GOT3 (cell line): ENCODE measurements around the gene LONP1.

Source experiments
- DNase-seq: peaks from one replicate; lab custom pipeline; 2025; ENCODE audit warnings: mixed read lengths; lab: John Stamatoyannopoulos, UW

LONP1 gene

DNA sequence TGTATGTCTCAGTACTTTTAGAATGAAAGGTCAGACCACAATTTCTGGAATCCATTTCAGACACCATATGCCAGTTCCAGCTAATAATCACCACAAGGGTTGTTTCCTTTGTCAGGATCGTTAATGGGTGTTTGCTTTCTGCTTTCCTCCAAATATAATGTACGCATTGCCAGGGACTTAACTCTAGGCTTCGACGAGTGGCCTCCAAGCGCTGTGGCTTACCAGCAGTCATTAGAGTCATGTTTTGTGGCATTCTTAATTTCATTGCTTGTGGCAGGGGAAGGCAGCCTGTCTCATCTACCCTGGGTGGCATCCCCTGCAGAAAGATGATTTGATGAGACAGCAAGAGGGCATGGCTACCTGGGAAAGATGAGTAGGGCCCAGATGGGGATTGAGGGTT, 74.5 kb downstream of the LONP1 start:
- DNase-seq = no peak

DNA sequence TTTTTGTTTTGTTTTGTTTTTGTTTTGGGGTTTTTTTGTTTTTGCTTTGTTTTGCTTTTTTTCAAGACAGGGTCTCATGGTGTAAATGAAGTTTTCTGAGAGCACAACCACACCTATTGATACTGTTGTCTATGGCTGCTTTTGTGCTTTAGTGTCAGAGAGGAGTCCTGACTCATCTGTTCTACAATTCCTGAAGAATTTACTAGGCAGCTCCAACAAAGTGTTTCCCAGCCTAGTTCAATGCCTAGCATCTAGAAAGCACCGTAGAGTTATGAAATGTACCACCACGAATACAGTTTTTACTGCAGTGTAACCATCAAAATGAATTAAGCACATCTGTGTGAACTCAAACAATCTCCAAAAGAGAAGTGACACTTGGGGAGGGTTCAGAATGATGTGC, 75.9 kb downstream of the LONP1 start:
- no peak for DNase-seq

DNA sequence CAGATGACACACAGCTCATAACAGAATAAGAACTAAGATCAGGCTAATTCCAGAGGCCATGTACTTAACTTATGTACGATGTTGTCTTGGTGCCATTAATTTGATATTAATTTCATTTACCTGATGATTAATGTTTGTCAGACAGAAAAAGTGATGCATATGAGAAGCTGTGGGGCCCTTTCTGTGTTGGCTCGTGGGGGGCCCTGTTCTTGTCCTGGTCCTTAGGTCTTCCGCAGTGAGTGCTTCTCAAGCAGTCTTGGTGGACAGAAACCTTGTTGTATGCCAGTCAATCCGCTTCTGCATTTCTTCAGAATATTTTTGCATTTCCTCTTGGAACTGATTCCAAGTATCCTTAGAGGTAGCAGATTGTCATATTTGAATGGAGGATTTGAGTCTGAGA, 76.9 kb downstream of the LONP1 start:
- no peak for DNase-seq

DNA sequence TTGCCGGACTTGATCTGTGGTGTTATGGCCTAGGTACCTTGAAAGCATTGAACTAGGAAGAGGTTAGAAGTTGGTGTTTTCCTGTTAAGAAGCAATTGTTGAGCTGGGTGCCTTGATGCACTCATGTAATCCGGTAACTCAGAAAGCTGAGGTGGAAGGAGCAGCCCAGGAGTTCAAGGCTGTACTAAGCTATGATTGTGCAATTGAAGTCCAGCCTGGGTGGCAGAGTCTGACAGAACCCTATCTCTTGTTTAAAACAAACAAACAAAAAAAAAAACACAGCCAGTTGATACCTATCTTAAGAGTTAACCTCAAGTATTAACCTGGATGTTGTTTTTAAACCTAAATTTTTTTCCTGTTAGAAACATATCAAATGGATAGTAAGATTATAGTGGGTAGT, 77.7 kb downstream of the LONP1 start:
- DNase-seq = no peak
